Measurements from ENCODE around the gene BAHD1.

Gene BAHD1

GRCh38 chr15:40468898-40469331 is 28.2 kb downstream of the BAHD1 start:
- no peak for DNase-seq

- DNase-seq, result no peak
Measured at GRCh38 chr15:40469776-40470390, 29.1 kb downstream of the BAHD1 start.

DNA sequence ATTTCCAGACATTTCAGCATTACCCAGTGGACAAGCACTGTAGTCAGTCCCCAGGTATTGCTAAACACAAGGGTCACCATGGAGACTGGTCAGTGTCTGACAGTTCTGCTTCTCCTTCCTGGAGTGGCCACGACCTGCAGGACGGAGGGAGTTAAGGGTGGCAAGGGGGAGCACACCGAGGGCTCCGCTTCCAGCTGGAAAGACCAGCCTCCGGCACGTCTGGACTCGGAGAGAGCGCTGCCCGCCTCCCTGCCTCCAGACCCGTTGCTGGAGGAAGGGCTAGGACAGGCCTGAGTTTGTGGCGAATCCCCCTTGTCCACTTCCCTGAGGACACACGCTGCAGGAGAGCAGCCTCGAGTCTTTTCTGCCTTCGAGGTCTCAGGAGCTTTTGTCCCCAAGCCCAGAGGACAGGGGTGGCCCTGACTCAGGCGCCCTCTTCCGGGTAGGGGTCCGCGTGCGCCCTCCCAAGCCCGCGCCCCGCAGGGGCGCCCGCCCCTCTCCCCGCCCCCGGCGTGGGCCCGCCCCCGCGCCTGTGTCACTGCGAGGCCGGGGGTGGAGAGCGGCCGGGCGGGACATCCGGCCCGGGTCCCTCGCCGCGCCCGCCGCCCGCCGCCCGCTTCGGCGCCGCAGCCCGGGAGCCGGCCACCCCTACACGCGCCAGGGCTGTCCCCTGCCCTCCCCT is 29.8 kb downstream of the BAHD1 start, which contains the start of gene CHST14:
Gene CHST14 (plus strand): TSS at position 562 of the 682 bp plus-strand sequence. CDS start 230 bp downstream, outside the sequence.
- peak in 1 of 2 experiments; percentile 82 for DNase-seq

GRCh38 chr15:40471105-40471807 is 30.5 kb downstream of the BAHD1 start:
- peak in 1 of 2 experiments; percentile 62 for DNase-seq

- DNase-seq, result peak in 1 of 2 experiments; percentile 59
Measured at GRCh38 chr15:40471808-40472150, 31.0 kb downstream of the BAHD1 start.

DNA sequence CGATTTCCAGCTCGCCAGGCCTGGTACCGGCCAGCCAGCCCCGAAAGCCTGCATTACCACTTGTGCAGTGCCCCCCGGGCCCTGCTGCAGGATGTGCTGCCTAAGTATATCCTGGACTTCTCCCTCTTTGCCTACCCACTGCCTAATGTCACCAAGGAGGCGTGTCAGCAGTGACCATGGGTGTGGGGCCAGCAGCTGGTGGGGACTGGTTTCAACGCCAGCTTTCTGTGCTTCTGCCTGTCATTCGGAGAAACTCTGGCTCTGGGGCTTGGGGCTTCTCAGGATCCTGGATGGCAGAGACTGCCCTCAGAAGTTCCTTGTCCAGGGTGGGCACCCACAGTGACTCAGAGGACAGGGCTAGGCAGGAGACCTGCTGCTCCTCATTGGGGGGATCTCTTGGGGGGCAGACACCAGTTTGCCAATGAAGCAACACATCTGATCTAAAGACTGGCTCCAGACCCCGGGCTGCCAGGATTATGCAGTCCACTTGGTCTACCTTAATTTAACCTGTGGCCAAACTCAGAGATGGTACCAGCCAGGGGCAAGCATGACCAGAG is 31.5 kb downstream of the BAHD1 start:
- DNase-seq, result peak in 1 of 2 experiments; percentile 59

GRCh38 chr15:40474581-40474980 is 33.8 kb downstream of the BAHD1 start:
- no peak for DNase-seq

DNA sequence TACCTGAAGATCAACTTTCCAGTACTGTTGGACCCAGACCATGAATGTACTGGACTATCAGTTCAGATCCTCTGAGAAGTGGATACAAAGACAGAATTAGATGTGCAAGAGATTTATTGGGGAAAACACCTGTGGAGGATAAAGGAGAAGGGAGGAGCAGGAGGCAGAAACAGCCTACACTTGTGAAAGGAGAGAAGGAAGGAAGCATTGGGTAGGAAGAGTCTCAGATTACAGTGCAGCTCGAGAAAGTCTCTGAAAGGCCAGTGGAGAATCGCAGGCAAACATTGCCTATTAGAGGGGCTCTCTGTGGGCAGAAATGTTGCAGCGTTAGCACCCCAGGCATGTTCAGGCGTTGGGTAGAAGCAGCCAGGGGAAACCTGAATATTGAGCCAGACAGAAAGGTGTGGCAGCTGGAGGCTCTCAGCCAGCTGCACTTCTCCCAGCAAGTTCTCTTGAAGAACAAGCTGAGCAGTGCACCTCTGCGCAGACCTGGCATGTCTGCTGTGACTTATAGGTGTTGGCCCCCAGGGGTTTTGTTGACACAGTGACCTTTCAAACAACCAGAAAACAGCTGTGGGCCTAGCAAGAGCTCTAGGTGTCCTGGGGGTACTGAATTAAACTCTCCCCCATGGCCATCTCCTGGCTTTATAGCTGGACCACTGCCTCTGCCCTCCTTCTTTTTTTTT is 37.0 kb downstream of the BAHD1 start:
- no peak for DNase-seq

DNA sequence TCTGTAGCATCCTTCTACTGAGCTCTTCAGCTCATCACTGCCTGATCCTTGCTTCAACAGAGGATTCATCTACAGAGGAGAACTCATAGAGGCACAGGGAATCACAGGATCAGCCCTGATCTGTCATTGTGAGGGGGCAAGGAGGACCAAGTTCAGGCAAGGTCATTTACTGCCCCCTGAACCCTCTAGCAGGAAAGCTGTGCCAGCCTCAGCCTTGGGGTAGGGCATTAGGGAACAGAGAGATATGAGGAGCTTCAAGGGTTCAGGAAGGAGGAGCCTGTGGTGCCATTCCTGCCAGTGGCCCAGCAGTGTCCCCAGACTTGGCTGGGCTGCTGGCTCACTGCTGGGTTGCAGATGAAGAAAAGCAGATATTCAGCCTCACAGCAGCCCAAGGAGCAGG is 38.3 kb downstream of the BAHD1 start:
- DNase-seq, result no peak

- DNase-seq, result no peak
Measured at GRCh38 chr15:40481341-40482074, 40.8 kb downstream of the BAHD1 start.

DNA sequence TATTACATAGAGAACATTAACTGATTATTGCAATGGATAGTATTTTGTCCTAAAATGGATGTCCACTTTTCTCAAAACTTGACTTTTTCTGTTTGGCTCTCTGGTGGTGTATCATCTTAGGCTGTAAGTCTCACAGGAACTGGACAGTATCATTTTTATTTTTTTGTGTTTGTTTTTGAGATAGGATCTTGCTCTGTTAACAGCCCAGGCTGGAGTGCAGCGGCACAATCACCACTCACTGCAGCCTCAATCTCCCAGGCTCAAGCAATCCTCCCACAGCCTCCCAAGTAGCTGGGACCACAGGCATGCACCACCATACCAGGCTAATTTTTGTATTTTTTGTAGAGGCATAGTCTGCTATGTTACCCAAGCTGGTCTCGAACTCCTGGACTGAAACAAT is 43.2 kb downstream of the BAHD1 start:
- no peak for DNase-seq

- no peak for DNase-seq
Measured at GRCh38 chr15:40486066-40486770, 45.5 kb downstream of the BAHD1 start.

GRCh38 chr15:40487816-40488682 is 47.3 kb downstream of the BAHD1 start:
- DNase-seq, result no peak

GRCh38 chr15:40489274-40490175 is 48.8 kb downstream of the BAHD1 start:
- DNase-seq, result no peak

DNA sequence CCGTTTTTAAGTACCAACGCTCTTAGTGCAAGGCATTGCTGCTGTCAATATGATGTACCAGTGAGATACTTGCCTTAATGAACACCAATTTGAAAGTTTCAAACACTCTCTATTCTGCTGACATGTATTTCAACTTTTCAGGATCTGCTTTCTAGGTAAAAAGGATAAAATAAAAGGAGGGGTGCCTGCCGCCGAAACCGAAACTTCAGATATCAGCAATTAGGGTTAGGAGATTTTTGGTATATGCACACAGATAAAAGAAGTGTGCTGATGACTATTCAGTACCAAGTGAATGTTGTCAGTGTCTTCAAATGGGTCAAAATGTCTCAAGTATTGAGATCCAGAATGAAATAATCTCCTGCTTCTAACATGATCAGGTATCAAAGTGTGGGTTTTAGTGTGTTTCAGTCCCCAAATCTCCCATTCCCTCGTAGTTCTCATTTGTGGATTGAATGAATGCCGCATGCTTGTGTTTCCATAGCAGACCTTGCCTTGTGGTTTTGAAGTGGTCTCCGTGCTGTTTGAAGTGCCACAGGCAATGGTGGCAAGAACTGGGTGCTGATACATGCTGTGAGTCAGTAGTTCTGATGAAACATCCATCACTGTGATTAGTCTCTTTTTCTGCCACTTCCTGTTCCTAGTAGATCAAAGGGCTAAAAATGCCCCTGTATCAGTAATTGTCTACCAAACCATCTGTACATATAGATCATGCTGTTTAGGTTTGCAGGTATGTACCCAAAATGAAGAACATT is 52.5 kb downstream of the BAHD1 start:
- DNase-seq, result no peak

DNA sequence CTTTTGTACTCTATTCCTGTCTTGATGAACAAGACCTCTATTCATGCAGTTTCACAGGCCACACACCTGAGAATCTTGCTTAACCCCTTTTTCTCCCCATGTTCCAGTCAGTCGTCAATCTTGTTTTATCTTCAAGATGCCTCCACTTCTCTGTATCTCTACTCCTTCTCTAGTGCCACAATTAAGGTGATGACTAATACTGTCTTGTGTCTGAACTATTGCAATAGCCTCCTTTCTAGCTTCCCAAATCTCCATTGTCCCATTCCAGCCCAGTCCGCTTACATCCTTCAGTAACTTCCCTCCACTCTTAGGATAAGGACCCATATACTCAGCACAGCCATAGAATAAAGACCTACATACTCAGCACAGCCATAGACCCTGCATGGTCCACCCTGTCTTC is 54.8 kb downstream of the BAHD1 start:
- no peak for DNase-seq

- no peak for DNase-seq
Measured at GRCh38 chr15:40498418-40498817, 57.7 kb downstream of the BAHD1 start.

- DNase-seq, result no peak
Measured at GRCh38 chr15:40498891-40499290, 58.1 kb downstream of the BAHD1 start.

DNA sequence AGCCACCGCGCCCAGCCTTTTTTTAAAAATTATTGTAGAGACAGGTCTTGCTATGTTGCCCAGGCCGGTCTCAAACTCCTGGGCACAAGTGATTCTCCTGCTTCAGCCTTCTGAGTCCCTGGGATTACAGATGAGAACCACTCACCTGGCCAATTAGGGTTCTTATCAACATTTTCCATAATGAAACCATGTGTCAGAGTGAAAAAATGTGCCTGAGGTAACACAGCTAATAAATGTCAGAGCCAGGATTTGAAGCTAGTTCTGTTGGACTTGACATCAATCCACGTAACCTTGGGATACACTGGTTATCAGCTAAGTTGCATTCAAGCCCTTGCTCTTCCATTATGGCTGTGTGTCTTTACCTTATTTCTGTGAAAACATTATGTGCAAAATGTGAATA is 59.2 kb downstream of the BAHD1 start:
- no peak for DNase-seq
